A673 (cell line): ENCODE data around the gene NBAS. TPM values are rescaled to one million over a fixed set of nuclear protein-coding genes. Genes with fewer than 3 reads are reported as not detected.

Experiments
- BruUV-seq: library from RNA; stranded (reverse); fragments of 400-500 nt; replicated peaks from 2 replicates; lab custom pipeline; 2021; lab: Mats Ljungman, UMichigan
- CTCF ChIA-PET: fragments of 300-600 bp; sonication (Branson Sonifier 250); formaldehyde crosslinking; loops from one replicate; lab custom pipeline; 2022; ENCODE audit warnings: antibody characterized with exemption; lab: Charles Lee
- POLR2A ChIA-PET: fragments of 300-600 bp; sonication (Branson Sonifier 250); formaldehyde crosslinking; loops from one replicate; lab custom pipeline; 2022; ENCODE audit warnings: antibody characterized with exemption; ENCODE audit not compliant: low non-redundant PET; lab: Charles Lee
- DNase-seq: peaks from one replicate; pipeline ENCODE4 v3.0.0-alpha.2; 2015; ENCODE audit warnings: low spot score
- H3K27ac ChIP-seq: fragments of 200-600 bp; sonication (generic); 2 replicates; pipeline ENCODE4 v1.5.1; 2016; ENCODE audit warnings: mixed run types, low read depth, mild to moderate bottlenecking, mixed read lengths, antibody characterized with exemption, low read length; ENCODE audit not compliant: poor library complexity, severe bottlenecking
- H3K27me3 ChIP-seq: fragments of 200-600 bp; sonication (generic); replicated peaks from 2 replicates; pipeline ENCODE4 v1.6.1; 2017; ENCODE audit warnings: mixed run types, low read depth, mild to moderate bottlenecking, mixed read lengths, antibody characterized with exemption, low read length; ENCODE audit not compliant: insufficient read depth, poor library complexity
- H3K36me3 ChIP-seq: fragments of 200-600 bp; sonication (generic); 2 replicates; pipeline ENCODE4 v1.6.1; 2016; ENCODE audit warnings: mixed run types, mild to moderate bottlenecking, mixed read lengths, antibody characterized with exemption, low read length; ENCODE audit not compliant: insufficient read depth, poor library complexity, severe bottlenecking
- H3K4me1 ChIP-seq: fragments of 200-600 bp; sonication (generic); 2 replicates; pipeline ENCODE4 v1.6.1; 2017; ENCODE audit warnings: mixed run types, mild to moderate bottlenecking, mixed read lengths, antibody characterized with exemption, low read length; ENCODE audit not compliant: insufficient read depth, poor library complexity, severe bottlenecking
- H3K4me3 ChIP-seq: fragments of 200-600 bp; sonication (generic); 2 replicates; pipeline ENCODE4 v1.5.1; 2016; ENCODE audit warnings: low read depth, mixed run types, mild to moderate bottlenecking, mixed read lengths, low read length; ENCODE audit not compliant: poor library complexity, severe bottlenecking
- H3K9me3 ChIP-seq: fragments of 200-600 bp; sonication (generic); 2 replicates; pipeline ENCODE4 v1.6.1; 2016; ENCODE audit warnings: mixed run types, low read depth, mild to moderate bottlenecking, mixed read lengths, antibody characterized with exemption, low read length; ENCODE audit not compliant: poor library complexity, severe bottlenecking
- CTCF ChIP-seq: fragments of 300-800, 200-600 bp; sonication (generic); conservative IDR thresholded peaks from 2 replicates; pipeline ENCODE4 v1.5.1; 2017; ENCODE audit warnings: low read depth, mild to moderate bottlenecking, antibody characterized with exemption, low read length, moderate library complexity, mixed read lengths
- EZH2 ChIP-seq: fragments of 200-600 bp; sonication (generic); IDR thresholded peaks from 2 replicates; pipeline ENCODE4 v1.6.1; 2017; ENCODE audit warnings: borderline replicate concordance, low read depth, mild to moderate bottlenecking, mixed read lengths, antibody characterized with exemption, low read length; ENCODE audit not compliant: poor library complexity, severe bottlenecking
- intact Hi-C: fragments of 100-400 bp; cut with micrococcal nuclease; formaldehyde crosslinking; loops from one replicate; pipeline ENCODE4 v1.10.0; 2022; ENCODE audit not compliant: unreplicated experiment
- total RNA-seq: library from RNA; stranded (reverse); gene quantifications from 2 replicates; pipeline ENCODE4 v1.2.3, GENCODE V29; 2021

NBAS gene
- total RNA-seq, 1 experiment from 2014 or later = 38.7 TPM

- POLR2A ChIA-PET = no interaction called here
- Histone ChIP-seq H3K9me3 (no peaks in the 10 kb centered on the region), H3K27me3 (no peaks in the 10 kb centered on the region), H3K36me3 (no peaks in the 10 kb centered on the region), H3K4me1 (no peaks in the 10 kb centered on the region), H3K27ac (no peak overlapping the region), H3K4me3 (no peak overlapping the region)
- intact Hi-C loops = no loop called here
- CTCF ChIA-PET = no interaction called here
- BruUV-seq = no TSS peak
- no peak for DNase-seq
- TF ChIP-seq CTCF (no peak), EZH2 (no peak)
Observed at GRCh38 chr2:15189216-15189615, 371.9 kb downstream of the NBAS start.

GRCh38 chr2:15187702-15188101, 373.4 kb downstream of the NBAS start:
- H3K9me3 ChIP-seq = no peaks in the 10 kb centered on the region
- no peaks in the 10 kb centered on the region for H3K27me3 ChIP-seq
- ChIA-PET CTCF (no interaction called here), POLR2A (no interaction called here)
- no peak for DNase-seq
- H3K4me1 ChIP-seq = no peaks in the 10 kb centered on the region
- intact Hi-C loops = no loop called here
- TF ChIP-seq CTCF (no peak), EZH2 (no peak)
- no peak overlapping the region for H3K27ac ChIP-seq
- H3K36me3 ChIP-seq = no peaks in the 10 kb centered on the region
- BruUV-seq = no TSS peak
- no peak overlapping the region for H3K4me3 ChIP-seq

GRCh38 chr2:15186118-15186517, 375.0 kb downstream of the NBAS start:
- H3K36me3 ChIP-seq = no peaks in the 10 kb centered on the region
- H3K4me1 ChIP-seq = no peaks in the 10 kb centered on the region
- BruUV-seq = no TSS peak
- H3K27ac ChIP-seq = no peak overlapping the region
- no peak for DNase-seq
- no peaks in the 10 kb centered on the region for H3K9me3 ChIP-seq
- ChIA-PET POLR2A (no interaction called here), CTCF (no interaction called here)
- no peaks in the 10 kb centered on the region for H3K27me3 ChIP-seq
- no peak overlapping the region for H3K4me3 ChIP-seq
- TF ChIP-seq CTCF (no peak), EZH2 (no peak)
- intact Hi-C loops = no loop called here
